NCI-H345 (cell line): ENCODE measurements around the gene COLGALT1.
"Not testable (repeated sequence)": the region's sequence is repeated elsewhere in the genome, so short reads cannot be mapped to it uniquely, and the experiment has no call there.

Experiments
- DNase-seq: peaks from one replicate; lab custom pipeline; 2025; lab: John Stamatoyannopoulos, UW

Gene COLGALT1

DNA sequence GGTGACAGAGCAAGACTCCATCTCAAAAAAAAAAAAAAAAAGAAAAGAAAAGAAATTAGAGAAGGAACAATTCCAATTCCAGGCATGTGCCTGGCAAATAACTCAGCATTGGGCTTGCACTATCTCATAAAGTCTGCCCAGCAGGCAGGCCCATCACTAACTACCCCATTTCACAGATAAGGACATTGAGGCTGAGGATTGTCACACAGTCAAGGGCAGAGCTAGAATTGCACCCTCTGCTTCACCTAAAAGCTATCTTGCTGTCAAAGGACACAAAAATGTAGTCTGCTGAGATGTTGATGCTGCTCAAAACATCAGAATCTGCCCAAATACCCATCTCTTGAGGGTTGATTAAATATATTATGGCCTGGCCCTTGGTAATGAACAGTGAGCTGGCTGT, 20.7 kb upstream of the COLGALT1 start:
- no peak for DNase-seq

DNA sequence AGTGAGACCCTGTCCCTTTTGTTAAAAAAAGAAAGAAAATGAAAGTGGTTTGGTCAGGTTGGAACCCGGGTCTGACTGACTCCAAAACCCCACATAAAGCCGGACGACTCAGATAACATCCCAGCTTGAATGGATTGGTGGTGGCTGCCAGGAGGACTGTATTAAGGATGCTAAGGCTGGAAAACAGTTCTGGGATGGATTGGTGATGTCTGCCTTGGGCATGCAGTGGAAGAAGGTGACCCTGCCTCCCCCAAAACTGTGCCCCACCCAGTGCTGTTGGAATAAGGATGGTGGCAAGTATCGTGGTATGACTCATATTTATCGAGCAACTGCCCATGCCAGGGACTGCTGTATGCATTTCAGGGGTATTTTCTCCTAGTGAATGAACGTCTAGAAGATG, 18.5 kb upstream of the COLGALT1 start:
- DNase-seq = no peak

DNA sequence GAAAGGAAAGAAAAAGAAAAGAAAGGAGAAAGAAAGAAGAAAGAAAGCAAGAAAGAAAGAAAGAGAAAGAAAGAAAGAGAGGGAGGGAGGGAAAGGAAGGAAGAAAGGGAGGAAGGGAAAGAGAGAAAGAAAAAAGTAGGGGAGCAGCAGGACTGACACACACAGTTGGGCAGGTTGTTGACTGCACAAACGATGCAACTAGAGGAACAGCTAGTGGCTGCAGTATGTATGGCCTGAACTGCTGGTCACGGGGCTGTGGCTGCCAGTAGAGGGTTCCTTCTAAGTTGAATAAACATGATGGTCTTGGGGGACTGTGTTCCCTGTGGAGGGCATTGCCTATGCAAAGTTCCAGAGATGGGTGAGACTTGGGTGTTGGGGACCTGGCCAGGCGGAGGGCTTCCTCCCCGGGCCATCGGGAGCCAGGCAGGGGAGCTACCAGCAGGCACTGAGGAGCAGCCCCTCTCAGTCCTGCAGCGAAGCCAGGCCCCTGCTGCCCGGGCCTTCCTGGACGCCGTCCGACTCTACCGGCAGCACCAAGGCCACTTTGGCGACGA, 16.7 kb upstream of the COLGALT1 start:
- no peak for DNase-seq

DNA sequence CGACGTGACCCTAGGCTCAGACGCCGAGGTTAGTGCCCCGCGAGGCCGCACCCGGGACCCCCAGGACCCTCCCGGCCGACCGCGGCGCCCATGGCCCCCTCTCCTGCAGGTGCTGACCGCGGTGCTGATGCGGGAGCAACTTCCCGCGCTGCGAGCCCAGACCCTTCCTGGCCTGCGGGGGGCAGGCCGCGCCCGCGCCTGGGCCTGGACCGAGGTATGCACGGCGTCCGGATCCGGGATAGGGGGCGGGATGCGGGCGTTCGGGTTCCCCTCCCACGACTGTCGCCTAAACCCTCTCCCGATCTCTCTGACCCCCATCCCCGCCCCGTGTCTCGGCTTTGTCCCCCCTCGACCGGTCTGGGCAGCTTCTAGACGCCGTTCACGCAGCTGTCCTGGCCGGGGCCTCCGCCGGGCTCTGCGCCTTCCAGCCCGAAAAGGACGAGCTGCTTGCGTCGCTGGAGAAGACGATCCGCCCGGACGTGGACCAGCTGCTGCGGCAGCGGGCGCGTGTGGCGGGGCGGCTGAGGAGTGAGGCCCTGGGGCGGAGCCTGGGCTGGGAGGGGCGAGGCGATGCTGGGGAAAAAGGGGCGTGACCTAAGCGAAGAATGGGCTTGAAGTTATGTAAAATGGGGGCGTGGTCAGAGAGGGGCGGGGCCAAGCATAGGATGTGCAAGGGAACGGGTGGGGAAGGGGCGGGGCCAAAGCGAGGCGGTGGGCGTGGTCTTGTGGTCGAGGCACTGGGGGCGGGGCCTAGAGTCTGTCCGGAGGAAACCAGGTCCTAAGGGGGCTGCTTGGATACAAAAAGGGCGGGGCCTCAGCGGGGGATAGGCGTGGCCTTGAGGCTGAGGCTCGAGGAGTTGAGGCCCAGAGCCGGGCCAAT, 16.0 kb upstream of the COLGALT1 start:
- DNase-seq = peak; percentile 94

DNA sequence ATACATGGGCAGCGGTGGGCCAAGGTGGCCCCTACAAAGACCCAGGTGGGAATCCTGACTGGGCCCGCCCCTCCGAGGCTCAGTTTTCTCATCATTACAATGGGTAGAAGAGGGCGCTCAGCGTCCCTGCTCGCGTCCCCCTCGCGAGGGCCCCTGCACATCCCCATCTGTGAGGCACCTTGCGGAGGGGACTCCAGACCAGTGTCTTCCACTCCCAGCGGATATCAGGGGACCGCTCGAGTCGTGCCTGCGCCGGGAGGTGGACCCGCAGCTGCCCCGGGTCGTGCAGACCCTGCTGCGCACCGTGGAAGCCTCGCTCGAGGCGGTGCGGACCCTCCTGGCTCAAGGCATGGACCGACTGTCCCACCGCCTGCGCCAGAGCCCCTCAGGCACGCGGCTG, 15.3 kb upstream of the COLGALT1 start:
- DNase-seq = no peak

DNA sequence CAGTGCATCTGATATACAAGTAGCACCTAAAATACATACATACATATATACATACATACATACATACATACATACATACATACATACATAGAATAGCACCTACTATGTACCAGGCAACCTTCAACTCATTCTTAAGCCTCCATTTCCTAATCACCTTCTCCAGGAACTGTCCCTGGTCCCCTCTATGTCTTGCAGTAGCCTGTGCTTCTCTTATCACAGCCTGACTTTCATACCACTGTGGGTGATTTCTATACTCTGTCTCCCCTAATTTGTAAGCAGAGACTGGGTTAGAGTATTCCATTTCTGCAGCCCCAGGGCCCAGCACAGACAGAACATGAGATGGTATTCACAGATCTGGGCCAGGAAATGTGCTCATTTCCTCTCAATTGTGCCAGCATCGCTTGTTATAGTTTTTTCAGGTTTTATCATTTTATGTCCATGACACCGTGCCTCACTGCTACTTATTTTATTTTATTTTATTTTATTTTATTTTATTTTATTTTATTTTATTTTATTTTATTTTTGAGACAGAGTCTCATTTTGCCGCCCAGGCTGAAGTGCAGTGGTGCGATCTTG, 14.2 kb upstream of the COLGALT1 start:
- no peak for DNase-seq

DNA sequence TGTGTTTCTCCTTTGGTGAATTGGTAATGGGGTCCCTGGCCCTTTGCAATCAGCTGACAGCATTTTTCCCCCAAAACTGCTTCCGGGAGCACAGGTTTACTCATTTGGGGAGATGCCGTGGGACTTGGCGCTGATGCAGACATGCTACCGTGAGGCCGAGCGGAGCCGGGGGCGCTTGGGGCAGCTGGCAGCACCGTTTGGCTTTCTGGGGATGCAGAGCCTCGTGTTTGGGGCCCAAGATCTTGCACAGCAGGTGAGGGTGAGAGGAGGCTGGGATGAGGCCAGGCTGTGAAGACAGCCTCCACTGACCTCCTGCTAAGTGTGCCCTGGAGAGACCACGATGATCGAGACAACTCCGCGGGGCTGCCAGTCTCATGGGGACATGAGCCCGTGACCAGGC, 13.4 kb upstream of the COLGALT1 start:
- no peak for DNase-seq

DNA sequence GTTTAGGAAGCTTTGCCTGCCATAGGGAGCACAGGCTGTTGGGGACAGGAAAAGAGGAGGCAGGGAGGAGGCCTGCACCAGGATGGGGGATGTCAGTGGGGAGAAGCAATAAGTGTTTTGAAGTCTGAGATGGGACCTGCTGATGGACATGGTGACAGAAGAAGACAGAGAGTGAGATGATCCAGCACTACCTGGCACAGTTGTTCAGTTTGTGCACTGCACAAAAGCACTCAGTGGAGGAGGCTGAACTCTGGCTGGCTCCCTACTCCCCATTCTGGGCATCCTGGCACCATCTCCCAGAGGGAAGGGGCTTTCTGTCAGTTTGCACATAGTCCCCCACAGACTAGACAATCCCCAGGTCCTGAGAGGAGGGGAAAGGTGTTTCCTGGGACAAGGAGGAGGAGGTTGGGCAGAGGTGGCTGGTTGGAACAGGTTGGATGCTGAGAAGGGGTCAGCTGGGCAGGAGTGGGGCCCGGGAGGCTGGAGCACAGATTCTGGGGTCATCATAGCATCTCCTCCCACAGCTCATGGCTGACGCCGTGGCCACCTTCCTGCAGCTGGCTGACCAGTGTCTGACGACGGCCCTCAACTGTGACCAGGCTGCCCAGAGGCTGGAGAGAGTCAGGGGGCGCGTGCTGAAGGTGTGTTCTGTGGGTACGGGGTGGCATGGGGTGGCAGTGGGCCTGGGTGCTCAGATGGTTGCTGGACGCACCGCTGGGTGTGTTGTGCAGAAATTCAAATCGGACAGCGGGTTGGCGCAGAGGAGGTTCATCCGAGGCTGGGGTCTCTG, 12.5 kb upstream of the COLGALT1 start:
- DNase-seq = no peak

DNA sequence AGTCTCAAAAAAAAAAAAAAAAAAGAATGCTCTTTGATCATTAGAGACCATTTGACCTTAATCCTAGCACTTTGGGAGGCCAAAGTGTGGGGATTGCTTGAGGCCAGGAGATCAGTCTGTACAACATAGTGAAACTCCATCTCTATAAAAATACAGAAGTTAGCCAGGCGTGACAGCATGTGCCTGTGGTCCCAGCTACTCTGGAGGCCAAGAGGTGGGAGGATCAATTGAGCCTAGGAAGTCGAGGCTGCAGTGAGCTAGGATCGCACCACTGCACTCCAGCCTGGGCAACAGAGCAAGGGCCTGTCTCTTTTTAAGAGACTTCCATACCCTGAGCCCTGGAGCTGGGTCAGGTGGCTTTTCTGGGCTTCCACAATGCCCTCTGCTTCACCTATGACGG, 11.5 kb upstream of the COLGALT1 start:
- DNase-seq = no peak

DNA sequence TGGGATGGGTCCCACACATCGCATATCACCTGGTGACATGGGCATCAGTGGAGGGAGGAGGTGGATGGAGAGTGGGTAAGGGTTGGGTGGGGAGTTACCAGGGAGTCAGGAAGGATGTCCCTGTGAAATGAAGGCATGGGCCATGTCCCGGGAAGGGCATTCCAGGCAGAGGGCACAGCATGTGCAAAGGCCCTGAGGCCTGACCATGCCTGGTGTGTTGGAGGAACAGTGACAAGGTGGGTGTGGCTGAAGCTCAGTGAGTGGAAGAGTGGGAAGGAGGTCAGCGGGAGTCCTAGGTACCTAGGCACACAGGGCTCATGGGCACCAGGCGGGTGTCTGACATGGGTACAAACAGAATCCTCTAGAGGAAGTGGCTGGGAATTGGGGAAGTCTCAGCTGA, 11.0 kb upstream of the COLGALT1 start:
- no peak for DNase-seq

DNA sequence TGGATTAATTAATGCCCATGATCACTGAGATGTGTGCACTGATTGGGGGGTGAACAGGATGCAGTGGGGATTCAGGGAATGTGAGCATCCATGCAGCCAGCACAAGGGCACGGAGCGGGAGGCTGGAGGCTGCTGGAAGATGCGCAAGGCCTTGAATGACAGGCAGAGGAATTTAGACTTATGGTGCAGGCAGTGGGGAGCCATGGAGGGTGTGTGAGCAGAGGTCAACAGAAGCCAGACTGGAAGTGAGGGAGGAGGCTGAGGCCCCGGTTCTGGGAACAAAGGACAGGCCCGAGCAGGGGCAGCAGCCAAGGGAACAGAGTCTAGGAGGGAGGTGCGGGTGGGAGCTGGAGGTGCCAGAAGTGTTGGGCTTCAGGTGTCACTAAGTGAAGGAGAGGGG, 7.3 kb upstream of the COLGALT1 start:
- DNase-seq = no peak

DNA sequence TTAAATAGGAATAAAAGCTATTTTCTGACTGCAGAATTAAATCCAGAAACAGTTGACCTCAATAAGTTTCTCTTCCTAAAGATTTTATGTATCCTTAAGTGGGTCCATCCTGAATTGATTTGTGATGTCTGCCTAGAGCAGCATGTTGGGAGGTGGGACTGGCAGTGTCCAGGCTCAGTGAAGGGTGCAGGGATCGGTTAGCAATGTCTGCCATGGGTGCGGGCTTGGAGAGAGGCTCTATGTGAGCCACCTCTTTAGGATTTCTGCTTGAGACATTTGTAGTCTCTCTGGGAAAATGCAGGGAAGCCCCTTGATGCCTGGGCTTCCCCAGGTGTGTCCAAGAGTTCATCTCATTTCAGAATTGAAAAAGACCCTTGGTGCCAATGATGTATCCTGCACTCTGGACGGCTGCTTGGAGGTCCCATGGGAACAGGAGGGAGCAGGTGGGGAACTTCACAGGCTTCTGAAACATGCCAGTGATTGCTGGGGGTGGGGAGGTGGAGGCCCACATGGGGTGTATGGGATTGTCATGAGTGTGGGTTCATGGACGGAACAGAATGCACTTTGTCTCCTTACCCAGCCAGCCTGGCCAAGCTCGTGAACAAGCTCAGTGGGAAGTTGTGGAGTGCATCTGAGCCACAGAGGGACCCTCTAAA, 6.2 kb upstream of the COLGALT1 start:
- no peak for DNase-seq

DNA sequence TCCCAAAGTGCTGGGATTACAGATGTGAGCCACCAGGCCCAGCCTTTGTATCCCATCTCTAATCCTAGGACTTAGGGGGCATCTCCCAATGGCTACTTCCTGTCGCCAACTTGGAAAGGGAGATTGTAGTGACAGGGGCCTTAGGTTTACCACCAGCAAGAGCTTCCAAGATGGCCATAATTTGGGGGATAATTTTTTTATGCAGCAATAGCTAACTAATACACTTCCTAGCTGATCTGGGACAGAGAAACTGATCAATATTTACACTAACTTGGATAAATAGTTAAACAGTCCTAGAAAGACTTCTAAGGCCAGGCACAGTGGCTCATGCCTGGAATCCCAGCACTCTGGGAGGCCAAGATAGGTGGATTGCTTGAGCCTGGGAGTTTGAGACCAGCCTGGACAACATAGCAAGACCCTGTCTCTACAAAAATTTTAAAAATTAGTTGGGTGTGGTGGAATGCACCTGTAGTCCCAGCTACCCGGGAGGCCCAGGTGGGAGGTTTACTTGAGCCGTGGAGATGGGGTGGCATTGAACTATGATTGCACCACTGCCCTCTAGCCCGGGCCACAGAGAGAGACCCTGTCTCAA, 5.3 kb upstream of the COLGALT1 start:
- DNase-seq = no peak

DNA sequence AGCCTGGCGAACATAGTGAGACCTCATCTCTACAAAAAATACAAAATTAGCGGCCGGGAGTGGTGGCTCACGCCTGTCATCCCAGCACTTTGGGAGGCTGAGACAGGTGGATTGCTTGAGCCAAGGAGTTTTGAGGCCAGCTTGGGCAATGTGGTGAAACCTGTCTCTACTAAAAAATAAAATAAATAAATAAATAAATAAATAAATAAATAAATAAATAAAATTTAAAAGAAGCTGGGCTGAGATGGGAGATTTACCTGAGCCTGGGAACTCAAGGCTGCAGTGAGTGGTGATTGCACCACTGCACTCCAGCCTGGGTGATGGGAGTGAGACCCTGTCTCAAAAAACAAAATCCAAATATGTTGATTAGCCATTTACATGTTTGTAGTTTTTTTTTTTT, 2.7 kb upstream of the COLGALT1 start:
- not testable (repeated sequence) for DNase-seq

DNA sequence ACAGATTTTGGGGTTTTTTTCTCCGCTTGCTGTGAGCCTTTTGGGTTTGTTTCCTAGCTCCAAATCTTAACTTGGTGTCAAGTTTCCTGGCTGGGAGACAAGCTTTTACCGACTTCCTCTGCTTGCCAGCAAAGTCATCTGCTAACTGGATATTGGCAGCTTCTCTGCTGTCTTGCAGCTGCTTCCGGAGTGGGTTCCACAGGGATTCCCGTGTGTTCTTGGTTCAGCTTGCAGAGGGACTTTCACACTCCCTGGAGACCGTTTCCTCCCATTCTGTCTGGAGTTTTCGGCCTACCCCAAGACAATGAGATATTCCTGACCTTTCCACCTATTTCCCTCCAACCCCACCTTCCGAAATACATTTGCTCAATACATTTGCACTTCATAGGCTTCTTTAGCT, 2.2 kb upstream of the COLGALT1 start:
- DNase-seq = no peak

DNA sequence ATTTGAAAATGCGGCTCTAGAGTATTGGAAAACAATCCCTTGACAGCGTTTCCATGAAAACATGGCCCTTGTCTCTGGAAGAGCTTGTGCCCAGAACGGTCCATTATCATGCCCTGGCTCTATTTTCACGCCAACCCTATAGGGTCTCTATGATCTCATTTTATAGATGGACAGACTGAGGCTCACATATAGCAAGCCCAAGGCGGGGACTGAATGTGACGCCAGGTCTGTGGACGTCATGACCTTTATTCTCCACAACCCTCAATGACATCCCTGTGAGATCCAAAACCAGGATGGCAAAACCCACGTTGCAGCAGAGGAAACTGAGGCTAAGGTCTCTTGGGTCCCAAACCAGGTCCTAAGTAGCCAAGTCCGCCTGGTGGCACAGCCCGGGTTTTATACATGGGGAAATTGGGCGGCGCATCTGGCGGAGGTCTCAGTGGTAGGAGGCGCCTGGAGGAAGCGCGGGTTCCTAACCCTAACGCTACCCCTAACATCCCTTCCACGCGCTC, 425 bp upstream of the COLGALT1 start:
- no peak for DNase-seq

DNA sequence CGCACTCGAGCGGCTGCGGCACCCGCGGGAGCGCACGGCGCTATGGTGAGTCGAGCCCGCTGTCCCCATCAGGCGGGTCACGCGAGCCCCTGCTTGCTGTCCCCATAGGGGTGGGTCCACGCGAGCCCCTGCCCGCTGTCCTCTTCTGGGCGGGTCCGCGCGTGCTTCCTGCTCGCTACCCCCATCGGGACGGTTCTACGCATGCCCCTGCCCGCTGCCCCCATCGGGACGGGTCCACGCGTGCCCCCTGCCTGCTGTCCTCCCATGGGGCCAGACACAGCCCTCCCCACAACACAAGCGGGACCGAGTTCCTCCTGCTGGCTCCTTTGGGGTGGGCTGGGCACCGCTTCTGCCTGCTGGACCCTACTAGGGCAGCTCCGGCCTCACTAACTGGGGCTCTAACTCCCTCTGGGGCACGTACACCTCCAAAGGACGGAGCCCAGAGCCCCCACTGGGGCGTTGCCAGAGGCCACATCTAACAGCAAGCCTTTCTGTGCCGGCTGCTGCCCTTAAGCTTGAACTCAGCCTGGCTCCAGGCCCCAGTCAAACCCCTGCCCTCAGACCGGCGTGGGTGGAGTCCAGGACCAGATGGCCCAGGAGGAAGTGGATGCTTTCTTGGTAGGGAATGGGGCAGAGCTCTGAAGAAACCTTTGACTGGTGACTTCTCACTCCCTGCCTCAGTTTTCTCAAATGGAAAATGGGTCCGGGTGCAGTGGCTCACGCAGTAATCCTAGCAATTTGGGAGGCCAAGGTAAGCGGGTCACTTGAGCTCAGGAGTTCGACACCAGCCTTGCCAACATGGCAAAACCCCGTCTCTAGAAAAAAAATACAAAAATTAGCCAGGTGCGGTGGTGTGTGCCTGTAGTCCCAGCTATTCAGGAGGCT, 722 bp downstream of the COLGALT1 start:
- peak; percentile 25 for DNase-seq

DNA sequence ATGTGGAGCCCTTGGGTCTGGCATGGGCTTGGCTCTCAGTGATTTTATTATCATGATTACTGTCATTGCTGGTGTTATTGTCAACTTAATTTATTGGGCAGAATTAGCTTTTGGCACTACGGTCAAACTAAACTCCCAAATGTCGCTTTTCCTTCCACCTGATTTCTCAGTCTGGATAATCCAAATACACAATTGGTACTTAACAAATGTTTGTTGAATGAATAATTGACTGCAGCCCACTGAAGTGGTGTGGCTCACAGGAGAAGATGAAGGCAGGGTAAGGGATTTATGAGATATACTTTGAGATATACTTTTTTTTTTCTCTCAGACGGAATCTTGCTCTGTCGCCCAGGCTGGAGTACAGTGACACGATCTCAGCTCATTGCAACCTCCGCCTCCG, 1.5 kb downstream of the COLGALT1 start:
- no peak for DNase-seq

DNA sequence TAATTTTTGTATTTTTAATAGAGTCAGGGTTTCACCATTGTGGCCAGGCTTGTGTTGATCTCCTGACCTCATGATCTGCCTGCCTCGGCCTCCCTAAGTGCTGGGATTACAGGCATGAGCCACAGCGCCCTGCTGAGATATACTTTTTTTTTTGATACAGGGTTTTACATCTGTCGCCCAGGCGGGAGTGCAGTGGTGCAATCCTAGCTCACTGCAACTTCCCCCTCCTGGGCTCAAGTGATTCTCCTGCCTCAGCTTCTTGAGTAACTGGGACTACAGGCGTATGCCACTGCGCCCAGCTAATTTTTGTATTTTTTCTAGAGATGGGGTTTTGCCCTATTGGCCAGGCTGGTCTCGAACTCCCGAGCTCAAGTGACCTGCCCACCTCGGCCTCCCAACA, 2.0 kb downstream of the COLGALT1 start:
- DNase-seq = no peak

DNA sequence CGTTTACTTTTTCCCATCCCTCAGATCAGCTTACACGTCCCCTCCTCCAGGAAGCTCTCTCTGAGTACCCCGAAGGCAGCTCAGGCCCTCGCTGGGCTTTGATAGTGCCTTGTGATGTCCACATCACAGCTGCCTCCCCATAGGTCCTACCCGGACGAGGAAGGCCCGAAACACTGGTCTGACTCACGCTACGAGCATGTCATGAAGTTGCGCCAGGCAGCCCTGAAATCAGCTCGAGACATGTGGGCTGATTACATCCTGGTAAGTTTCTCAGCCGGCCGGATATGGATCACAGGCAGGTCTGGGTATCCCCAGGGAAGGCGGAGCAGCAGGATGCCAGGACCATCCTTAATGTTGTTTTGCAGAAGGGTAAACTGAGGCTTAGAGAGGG, 4.8 kb downstream of the COLGALT1 start:
- DNase-seq = no peak

DNA sequence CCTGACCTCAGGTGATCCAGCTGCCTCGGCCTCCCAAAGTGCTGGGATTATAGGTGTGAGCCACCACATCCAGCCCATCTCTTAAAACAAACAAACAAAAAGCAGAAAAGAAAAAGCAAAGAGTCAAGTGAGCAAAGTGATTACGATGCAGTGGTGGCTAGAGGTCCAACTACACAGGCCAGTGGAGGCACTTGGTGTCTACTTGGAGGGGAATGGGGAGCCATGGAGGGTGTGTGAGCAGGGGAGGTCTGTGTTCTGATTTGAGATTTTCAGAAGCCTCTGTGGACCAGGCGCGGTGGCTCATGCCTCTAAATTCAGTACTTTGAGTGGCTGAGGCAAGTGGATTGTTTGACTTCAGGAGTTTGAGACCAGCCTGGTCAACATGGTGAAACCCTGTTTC, 6.6 kb downstream of the COLGALT1 start:
- no peak for DNase-seq
